Mesendoderm (in vitro differentiated cells): ENCODE measurements around the gene ZNF138.

Experiments
- DNase-seq: peaks from one replicate; pipeline ENCODE4 v3.0.0; 2013
- H2AK5ac ChIP-seq: 2 replicates; pipeline ENCODE4 v1.6.1; 2013; ENCODE audit warnings: low read length, inconsistent platforms
- H2BK120ac ChIP-seq: 2 replicates; pipeline ENCODE4 v1.6.1; 2013; ENCODE audit warnings: low read depth, mild to moderate bottlenecking, low read length, moderate library complexity, mixed read lengths
- H2BK15ac ChIP-seq: replicated peaks from 2 replicates; pipeline ENCODE4 v1.6.1; 2013; ENCODE audit warnings: low read depth, mild to moderate bottlenecking, moderate library complexity
- H2BK5ac ChIP-seq: 2 replicates; pipeline ENCODE4 v1.6.1; 2013; ENCODE audit warnings: low read length, inconsistent platforms
- H3K18ac ChIP-seq: 2 replicates; pipeline ENCODE4 v1.6.1; 2013; ENCODE audit warnings: mild to moderate bottlenecking, low read length, mixed read lengths
- H3K23ac ChIP-seq: one replicate; pipeline ENCODE4 v1.6.1; 2013; ENCODE audit warnings: low read length
- H3K27ac ChIP-seq: 2 replicates; pipeline ENCODE4 v1.5.1; 2013; ENCODE audit warnings: low read depth, mild to moderate bottlenecking, inconsistent platforms, low read length, moderate library complexity
- H3K27me3 ChIP-seq: 2 replicates; pipeline ENCODE4 v1.6.1; 2013; ENCODE audit warnings: low read length, control low read depth, mild to moderate bottlenecking, inconsistent platforms; ENCODE audit not compliant: insufficient read depth, poor library complexity
- H3K36me3 ChIP-seq: 2 replicates; pipeline ENCODE4 v1.6.1; 2013; ENCODE audit warnings: low read length, inconsistent platforms; ENCODE audit not compliant: control insufficient read depth, insufficient read depth
- H3K4ac ChIP-seq: one replicate; pipeline ENCODE4 v1.6.1; 2013; ENCODE audit warnings: low read depth, mild to moderate bottlenecking, low read length, moderate library complexity
- H3K4me1 ChIP-seq: 2 replicates; pipeline ENCODE4 v1.6.1; 2013; ENCODE audit warnings: low read depth, low read length, inconsistent platforms; ENCODE audit not compliant: control insufficient read depth
- H3K4me2 ChIP-seq: 2 replicates; pipeline ENCODE4 v1.6.1; 2013; ENCODE audit warnings: low read length
- H3K4me3 ChIP-seq: 2 replicates; pipeline ENCODE4 v1.5.1; 2013; ENCODE audit warnings: mild to moderate bottlenecking, low read length
- H3K56ac ChIP-seq: one replicate; pipeline ENCODE4 v1.6.1; 2013; ENCODE audit warnings: low read length
- H3K79me1 ChIP-seq: 2 replicates; pipeline ENCODE4 v1.6.1; 2013; ENCODE audit warnings: low read length, inconsistent platforms
- H3K79me2 ChIP-seq: 2 replicates; pipeline ENCODE4 v1.6.1; 2013; ENCODE audit warnings: mild to moderate bottlenecking, low read length; ENCODE audit not compliant: control insufficient read depth, insufficient read depth
- H3K9ac ChIP-seq: 2 replicates; pipeline ENCODE4 v1.6.1; 2013; ENCODE audit warnings: low read length, inconsistent platforms
- H4K5ac ChIP-seq: one replicate; pipeline ENCODE4 v1.6.1; 2013; ENCODE audit warnings: low read length
- H4K8ac ChIP-seq: one replicate; pipeline ENCODE4 v1.6.1; 2013; ENCODE audit warnings: low read depth, mild to moderate bottlenecking, control low read depth, low read length, moderate library complexity
- WGBS: extraction: QIAGEN DNeasy Blood & Tissue Kit; methylation state at CpG from one replicate; pipeline ENCODE4 v1.1.7; 2013; ENCODE audit warnings: low lambda C conversion rate, missing lambda C conversion rate; ENCODE audit not compliant: insufficient coverage; ENCODE audit errors: extremely low coverage; 5-methylcytosine and 5-hydroxymethylcytosine counted together

Gene ZNF138

DNA sequence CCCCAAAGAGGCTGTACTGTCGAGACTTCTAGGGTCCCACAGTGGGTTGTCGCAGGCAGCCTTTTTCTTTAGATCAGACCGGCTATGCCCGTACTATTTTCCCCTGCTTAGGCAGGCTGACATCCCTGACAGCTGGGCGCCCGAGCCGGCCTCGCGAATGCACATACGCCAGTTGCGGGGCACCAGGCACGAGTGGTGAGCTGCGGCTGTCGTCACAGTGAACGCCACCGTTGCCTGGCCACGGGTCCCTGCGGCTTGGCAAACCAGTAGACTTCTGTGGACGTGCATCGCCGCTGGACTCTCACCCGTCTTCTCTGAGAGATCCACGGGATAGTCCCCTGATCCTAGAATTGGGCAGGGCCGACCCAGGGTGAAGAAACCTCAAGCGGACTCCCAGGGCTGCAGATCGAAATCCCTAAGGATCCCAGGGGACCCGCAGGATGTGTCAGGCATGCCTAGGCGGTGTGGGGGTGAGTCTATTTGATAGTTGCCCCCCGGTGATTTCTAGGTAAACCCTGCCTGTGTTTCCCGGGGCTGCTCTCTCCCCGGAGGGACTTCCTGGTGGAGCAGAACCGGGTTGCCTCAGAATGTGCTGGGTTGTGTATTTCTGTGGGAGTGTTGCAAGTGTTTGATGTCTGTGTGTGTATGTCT is 75.8 kb downstream of the ZNF138 start:
- DNase-seq: no peak
- Histone ChIP-seq H3K36me3 (no peaks in the 10 kb centered on the region), H3K4me3 (no peak overlapping the region)

DNA sequence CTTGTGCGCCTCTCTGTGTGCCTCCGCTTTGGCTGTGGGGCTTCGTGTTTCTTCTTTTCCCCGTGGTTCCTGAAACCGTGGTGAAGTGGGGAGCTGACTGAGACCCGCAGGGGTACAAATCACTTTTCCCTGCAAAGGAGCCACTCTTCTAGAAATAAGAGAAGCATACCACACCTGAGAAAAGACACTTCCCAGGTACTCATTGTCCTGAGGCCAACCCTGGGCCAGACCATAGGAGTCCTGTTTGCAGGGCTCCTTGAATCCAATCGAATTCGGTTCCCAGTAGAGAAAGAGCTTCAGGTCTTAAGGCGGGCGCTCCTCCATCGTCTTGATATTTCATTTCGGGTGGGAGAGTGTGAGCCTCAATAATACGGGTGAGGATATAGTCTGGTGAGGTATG is 76.4 kb downstream of the ZNF138 start:
- no peaks in the 10 kb centered on the region for H3K27me3 ChIP-seq
- H3K27ac ChIP-seq: no peak overlapping the region
- no peak overlapping the region for H2AK5ac ChIP-seq
- H3K56ac ChIP-seq: no peak overlapping the region
- H3K4me2 ChIP-seq: no peak overlapping the region
- no peaks in the 10 kb centered on the region for H3K79me2 ChIP-seq
- no peak overlapping the region for H3K4ac ChIP-seq
- H3K18ac ChIP-seq: no peak overlapping the region
- H2BK15ac ChIP-seq: no peak overlapping the region
- H2BK5ac ChIP-seq: no peak overlapping the region
- no peaks in the 10 kb centered on the region for H3K4me1 ChIP-seq
- no peak overlapping the region for H3K9ac ChIP-seq
- H3K23ac ChIP-seq: no peak overlapping the region
- no peaks in the 10 kb centered on the region for H3K36me3 ChIP-seq
- DNase-seq: no peak
- no CpG with 5 or more reads among the region's 13 CpGs for WGBS
- no peak overlapping the region for H4K8ac ChIP-seq
- no peak overlapping the region for H4K5ac ChIP-seq
- no peak overlapping the region for H2BK120ac ChIP-seq
- H3K79me1 ChIP-seq: no peaks in the 10 kb centered on the region
- H3K4me3 ChIP-seq: no peak overlapping the region

More for the DNA sequence above, 75.8 kb downstream of the ZNF138 start:
- Histone ChIP-seq H2BK120ac (no peak overlapping the region), H2BK5ac (no peak overlapping the region), H3K23ac (no peak overlapping the region), H4K5ac (no peak overlapping the region), H3K9ac (no peak overlapping the region), H4K8ac (no peak overlapping the region), H3K27me3 (no peaks in the 10 kb centered on the region), H2BK15ac (no peak overlapping the region), H3K27ac (no peak overlapping the region), H3K79me2 (no peaks in the 10 kb centered on the region), H2AK5ac (no peak overlapping the region), H3K4me1 (no peaks in the 10 kb centered on the region), H3K18ac (no peak overlapping the region), H3K4me2 (no peak overlapping the region), H3K56ac (no peak overlapping the region), H3K79me1 (no peaks in the 10 kb centered on the region), H3K4ac (no peak overlapping the region)
- WGBS: no CpG with 5 or more reads among the region's 32 CpGs

DNA sequence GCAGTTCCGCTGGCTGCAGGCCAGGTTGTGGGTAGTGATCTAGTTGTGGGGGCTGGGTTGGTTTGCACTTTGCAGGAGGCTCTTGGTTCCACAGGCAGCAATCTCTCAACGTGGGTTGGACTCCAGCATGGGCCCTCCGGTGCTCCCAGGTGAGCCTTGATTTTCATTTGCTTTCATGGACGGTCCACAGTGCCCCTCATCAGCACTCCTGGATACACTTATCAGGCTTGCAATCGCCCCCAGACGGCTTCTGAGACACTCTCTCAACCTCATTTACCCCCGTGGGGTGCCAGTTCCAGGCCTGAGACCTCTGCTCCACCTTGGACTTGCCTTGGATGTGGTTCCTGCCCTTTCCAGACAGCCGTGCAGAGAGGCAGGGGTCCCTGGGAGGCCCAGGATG is 77.5 kb downstream of the ZNF138 start:
- DNase-seq: no peak
- Histone ChIP-seq H3K79me2 (no peaks in the 10 kb centered on the region), H3K56ac (no peak overlapping the region)

DNA sequence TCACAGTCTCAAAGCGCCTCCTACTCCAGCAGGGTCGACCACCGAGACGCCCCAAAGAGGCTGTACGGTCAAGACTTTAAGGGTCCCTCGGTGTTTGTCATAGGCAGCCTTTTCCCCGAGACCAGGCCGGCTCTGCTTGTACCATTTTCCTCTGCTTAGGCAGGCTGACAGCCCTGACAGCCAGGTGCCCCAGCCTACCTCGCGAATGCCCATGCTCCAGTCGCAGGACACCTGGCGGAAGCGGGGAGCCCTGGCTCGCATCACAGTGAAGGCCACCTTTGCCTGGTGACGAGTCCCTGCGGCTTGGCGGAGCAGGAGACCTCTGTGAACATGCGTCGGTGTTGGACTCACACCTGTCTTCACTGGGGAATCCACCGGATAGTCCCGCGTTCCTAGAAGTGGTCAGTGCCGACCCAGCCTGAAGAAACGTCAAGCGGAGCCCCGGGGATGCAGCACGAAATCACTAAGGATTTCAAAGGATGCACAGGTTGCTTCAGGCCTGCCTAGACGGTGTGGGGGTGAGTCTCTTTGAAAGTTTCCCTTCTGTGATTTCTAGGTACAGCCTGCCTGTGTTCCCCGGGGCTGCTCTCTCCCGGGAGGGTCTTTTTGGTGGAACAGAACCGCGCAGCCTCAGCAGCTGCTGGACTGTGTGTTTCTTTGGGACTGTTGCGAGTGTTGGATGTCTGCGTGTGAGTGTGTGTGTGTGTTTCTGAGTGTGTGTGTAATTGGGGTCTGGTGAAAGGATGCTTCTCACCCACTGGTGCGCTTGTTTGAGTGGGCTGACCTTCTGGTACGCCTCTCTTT is 78.3 kb downstream of the ZNF138 start:
- Histone ChIP-seq H2AK5ac (no peak overlapping the region), H2BK15ac (no peak overlapping the region), H3K18ac (no peak overlapping the region), H4K8ac (no peak overlapping the region), H3K4me1 (no peaks in the 10 kb centered on the region), H2BK120ac (no peak overlapping the region), H3K79me2 (no peaks in the 10 kb centered on the region), H3K23ac (no peak overlapping the region), H3K79me1 (no peaks in the 10 kb centered on the region), H3K9ac (no peak overlapping the region), H3K4me3 (no peak overlapping the region), H2BK5ac (no peak overlapping the region), H3K27me3 (no peaks in the 10 kb centered on the region), H4K5ac (no peak overlapping the region), H3K4me2 (no peak overlapping the region), H3K56ac (no peak overlapping the region), H3K36me3 (no peaks in the 10 kb centered on the region), H3K27ac (no peak overlapping the region), H3K4ac (no peak overlapping the region)
- no CpG with 5 or more reads among the region's 36 CpGs for WGBS
- DNase-seq: no peak

More for the DNA sequence above, 77.5 kb downstream of the ZNF138 start:
- no peaks in the 10 kb centered on the region for H3K4me1 ChIP-seq
- H3K27ac ChIP-seq: no peak overlapping the region
- H4K8ac ChIP-seq: no peak overlapping the region
- H2BK120ac ChIP-seq: no peak overlapping the region
- H3K9ac ChIP-seq: no peak overlapping the region
- no peaks in the 10 kb centered on the region for H3K27me3 ChIP-seq
- H3K4me3 ChIP-seq: no peak overlapping the region
- H2BK5ac ChIP-seq: no peak overlapping the region
- no peak overlapping the region for H4K5ac ChIP-seq
- H3K36me3 ChIP-seq: no peaks in the 10 kb centered on the region
- no peak overlapping the region for H3K4ac ChIP-seq
- no CpG with 5 or more reads among the region's 8 CpGs for WGBS
- no peak overlapping the region for H3K18ac ChIP-seq
- H2BK15ac ChIP-seq: no peak overlapping the region
- no peak overlapping the region for H3K4me2 ChIP-seq
- no peak overlapping the region for H2AK5ac ChIP-seq
- no peak overlapping the region for H3K23ac ChIP-seq
- H3K79me1 ChIP-seq: no peaks in the 10 kb centered on the region

DNA sequence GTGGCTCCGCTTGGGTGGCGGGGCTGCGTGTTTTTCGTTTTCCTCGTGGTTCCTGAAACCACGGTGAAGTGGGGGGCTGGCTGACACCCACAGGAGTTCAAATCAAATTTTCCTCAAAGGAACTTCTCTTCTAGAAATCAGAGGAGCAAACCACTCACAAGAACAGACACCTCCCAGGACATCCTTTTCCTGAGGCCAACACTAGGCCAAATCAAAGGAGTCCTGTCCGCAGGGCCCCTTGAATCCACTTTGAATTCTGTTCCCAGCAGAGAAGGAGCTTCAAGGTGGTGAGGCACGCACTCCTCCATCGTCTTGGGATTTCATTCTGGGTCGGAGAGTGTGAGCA is 78.9 kb downstream of the ZNF138 start:
- no peak overlapping the region for H3K23ac ChIP-seq
- no peak for DNase-seq
- H4K8ac ChIP-seq: no peak overlapping the region
- no peaks in the 10 kb centered on the region for H3K27me3 ChIP-seq
- H2BK15ac ChIP-seq: no peak overlapping the region
- H3K4me3 ChIP-seq: no peak overlapping the region
- no peak overlapping the region for H2BK120ac ChIP-seq
- no CpG with 5 or more reads among the region's 10 CpGs for WGBS
- no peak overlapping the region for H3K18ac ChIP-seq
- H3K4ac ChIP-seq: no peak overlapping the region
- H4K5ac ChIP-seq: no peak overlapping the region
- H3K56ac ChIP-seq: no peak overlapping the region
- no peak overlapping the region for H3K9ac ChIP-seq
- H3K79me2 ChIP-seq: no peaks in the 10 kb centered on the region
- H3K4me2 ChIP-seq: no peak overlapping the region
- H3K4me1 ChIP-seq: no peaks in the 10 kb centered on the region
- no peak overlapping the region for H3K27ac ChIP-seq
- H3K36me3 ChIP-seq: no peaks in the 10 kb centered on the region
- H2BK5ac ChIP-seq: no peak overlapping the region
- no peak overlapping the region for H2AK5ac ChIP-seq
- no peaks in the 10 kb centered on the region for H3K79me1 ChIP-seq
